Activated CD4-positive, alpha-beta memory T cell treated with anti-CD3 and anti-CD28 coated beads, Interleukin-2, amount 10 ng/mL, durations not matched to agents 7 days and 5 days (primary cell): Measurements from ENCODE around the gene CHKA. TPM values are rescaled to one million over a fixed set of nuclear protein-coding genes. Genes with fewer than 3 reads are reported as not detected.
A peak's percentile ranks its signal among the peaks of the same experiment; 100 is the strongest.

Experiments used
- CTCF ChIA-PET: fragments of 350-600 bp; sonication (Branson Sonifier 250); formaldehyde crosslinking; loops from one replicate; lab custom pipeline; 2021; ENCODE audit warnings: antibody characterized with exemption, inconsistent platforms; lab: Charles Lee
- POLR2A ChIA-PET: fragments of 350-600 bp; sonication (Branson Sonifier 250); formaldehyde crosslinking; loops from one replicate; lab custom pipeline; 2021; ENCODE audit warnings: antibody characterized with exemption; lab: Charles Lee
- DNase-seq: peaks from one replicate; pipeline ENCODE4 v3.0.0-alpha.2; 2020
- H3K27ac Mint-ChIP-seq: one replicate; pipeline ENCODE4 v1.8.0; 2021; ENCODE audit warnings: mild to moderate bottlenecking, mixed read lengths
- H3K27me3 Mint-ChIP-seq: one replicate; pipeline ENCODE4 v1.8.0; 2021; ENCODE audit warnings: mixed read lengths
- H3K36me3 Mint-ChIP-seq: one replicate; pipeline ENCODE4 v1.8.0; 2021; ENCODE audit warnings: low read depth, mixed read lengths
- H3K4me1 Mint-ChIP-seq: one replicate; pipeline ENCODE4 v1.8.0; 2021; ENCODE audit warnings: mixed read lengths
- H3K4me3 Mint-ChIP-seq: one replicate; pipeline ENCODE4 v1.8.0; 2021; ENCODE audit warnings: mild to moderate bottlenecking, mixed read lengths
- H3K9me3 Mint-ChIP-seq: one replicate; pipeline ENCODE4 v1.8.0; 2021; ENCODE audit warnings: mixed read lengths
- total RNA-seq, 2 experiments: library from RNA; stranded (reverse); gene quantifications; one replicate each; pipeline ENCODE4 v1.2.3, GENCODE V29; 2021

CHKA gene
- total RNA-seq, 2 experiments from 2014 or later, result 3.0 to 3.1 TPM

DNA sequence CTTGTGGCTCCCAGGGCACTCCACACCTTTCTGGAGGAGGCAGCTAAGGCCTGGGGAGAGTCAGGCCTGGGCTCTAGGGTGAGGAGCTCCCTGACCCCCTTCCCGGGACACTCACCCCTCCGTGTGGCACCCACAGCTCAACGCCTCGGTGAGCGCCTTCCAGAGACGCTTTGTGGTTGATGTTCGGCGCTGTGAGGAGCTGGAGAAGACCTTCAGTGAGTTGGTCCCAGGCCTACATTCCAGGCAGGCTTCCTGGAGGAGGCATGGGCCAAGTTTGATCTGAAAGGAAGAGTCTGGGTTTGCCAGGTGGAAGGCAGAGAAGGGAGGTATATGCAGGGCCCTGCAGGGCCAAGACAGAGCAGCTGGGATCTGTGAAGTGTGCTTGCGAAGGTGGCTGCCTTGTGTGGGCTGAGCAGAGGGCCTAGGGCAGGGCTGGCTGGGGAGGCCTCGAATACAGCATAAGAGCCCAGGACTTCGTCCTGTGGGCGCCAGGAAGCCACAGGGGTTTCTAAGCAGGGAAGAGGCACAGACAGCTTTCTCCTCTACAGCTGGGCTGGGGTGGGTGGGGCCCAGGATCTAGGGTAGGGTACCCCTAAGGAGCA, 79.5 kb downstream of the CHKA start:
- no peaks in the 10 kb centered on the region for H3K9me3 Mint-ChIP-seq
- H3K27ac Mint-ChIP-seq, result peak overlapping the region; percentile 44
- DNase-seq, result no peak
- ChIA-PET POLR2A (interaction anchor here (1.4 to 6.4 kb wide), 3 partner anchors 11 to 48 kb away, joined by 3 to 63 read pairs (median 8); partner anchors contain the start of gene NDUFS8), CTCF (no interaction called here)
- peak overlapping the region; percentile 33 for H3K4me3 Mint-ChIP-seq
- H3K36me3 Mint-ChIP-seq, result peaks cover 27% of the 10 kb centered on the region
- peaks cover 27% of the 10 kb centered on the region for H3K4me1 Mint-ChIP-seq
- H3K27me3 Mint-ChIP-seq, result no peaks in the 10 kb centered on the region

GRCh38 chr11:68040957-68041591, 80.1 kb downstream of the CHKA start:
- POLR2A ChIA-PET, result interaction anchor here (0.6 to 6.4 kb wide), 5 partner anchors 12 to 231 kb away, joined by 3 to 63 read pairs (median 7); partner anchors contain the start of genes C11orf24 and NDUFS8
- DNase-seq, result no peak
- H3K27me3 Mint-ChIP-seq, result no peaks in the 10 kb centered on the region

GRCh38 chr11:68040101-68040956, 80.9 kb downstream of the CHKA start:
- H3K27me3 Mint-ChIP-seq, result no peaks in the 10 kb centered on the region
- CTCF ChIA-PET, result no interaction called here
- POLR2A ChIA-PET, result interaction anchor here (0.6 to 6.4 kb wide), 4 partner anchors 11 to 232 kb away, joined by 3 to 63 read pairs (median 8); partner anchors contain the start of genes C11orf24 and NDUFS8
- H3K27ac Mint-ChIP-seq, result peak overlapping the region; percentile 91
- peaks cover 39% of the 10 kb centered on the region for H3K4me1 Mint-ChIP-seq
- no peaks in the 10 kb centered on the region for H3K9me3 Mint-ChIP-seq
- DNase-seq, result peak; percentile 62
- peak overlapping the region; percentile 89 for H3K4me3 Mint-ChIP-seq
- peaks cover 22% of the 10 kb centered on the region for H3K36me3 Mint-ChIP-seq

More at GRCh38 chr11:68040957-68041591, 80.1 kb downstream of the CHKA start:
- no peaks in the 10 kb centered on the region for H3K9me3 Mint-ChIP-seq
- peaks cover 27% of the 10 kb centered on the region for H3K36me3 Mint-ChIP-seq
- peak overlapping the region; percentile 91 for H3K27ac Mint-ChIP-seq
- H3K4me1 Mint-ChIP-seq, result peaks cover 32% of the 10 kb centered on the region
- CTCF ChIA-PET, result no interaction called here
- H3K4me3 Mint-ChIP-seq, result peak overlapping the region; percentile 89

DNA sequence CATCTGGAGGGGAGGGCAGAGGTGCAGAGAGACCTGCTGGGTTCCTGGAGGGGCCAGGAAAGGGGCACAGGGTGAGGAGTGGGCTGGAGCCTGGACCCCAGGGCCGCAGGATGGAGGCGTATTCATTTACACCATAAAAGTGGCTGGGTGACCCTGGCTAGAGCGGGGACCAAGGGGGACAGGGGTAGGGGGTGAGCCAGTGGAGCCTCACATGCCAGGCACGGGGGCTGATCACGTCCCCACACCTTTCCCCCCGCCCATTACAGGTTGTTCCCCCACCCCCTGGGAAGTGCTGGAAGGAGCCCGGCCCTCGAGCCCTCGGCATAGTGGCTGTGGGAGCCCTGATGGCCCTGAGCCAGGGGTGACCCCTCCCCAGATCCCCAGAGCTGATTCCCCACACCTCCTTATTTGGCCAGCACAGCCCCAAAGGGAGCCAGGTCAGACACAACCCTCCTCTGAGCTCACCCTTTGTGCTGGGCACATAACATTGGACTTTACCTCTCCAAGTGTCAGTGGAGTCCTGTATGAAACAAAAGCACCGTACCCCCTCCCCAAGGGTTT, 81.6 kb downstream of the CHKA start:
- H3K27ac Mint-ChIP-seq, result peak overlapping the region; percentile 91
- ChIA-PET POLR2A (interaction anchor here (0.7 to 6.4 kb wide), 3 partner anchors 10 to 233 kb away, joined by 3 to 63 read pairs (median 7); partner anchors contain the start of genes C11orf24 and NDUFS8), CTCF (interaction anchor here (0.6 to 0.8 kb wide), 2 partner anchors 58 to 167 kb away, joined by 3 read pairs; no protein-coding TSS in a partner anchor)
- peak overlapping the region; percentile 89 for H3K4me3 Mint-ChIP-seq
- peaks cover 19% of the 10 kb centered on the region for H3K36me3 Mint-ChIP-seq
- peak; percentile 25 for DNase-seq
- no peaks in the 10 kb centered on the region for H3K27me3 Mint-ChIP-seq
- peaks cover 40% of the 10 kb centered on the region for H3K4me1 Mint-ChIP-seq
- no peaks in the 10 kb centered on the region for H3K9me3 Mint-ChIP-seq

DNA sequence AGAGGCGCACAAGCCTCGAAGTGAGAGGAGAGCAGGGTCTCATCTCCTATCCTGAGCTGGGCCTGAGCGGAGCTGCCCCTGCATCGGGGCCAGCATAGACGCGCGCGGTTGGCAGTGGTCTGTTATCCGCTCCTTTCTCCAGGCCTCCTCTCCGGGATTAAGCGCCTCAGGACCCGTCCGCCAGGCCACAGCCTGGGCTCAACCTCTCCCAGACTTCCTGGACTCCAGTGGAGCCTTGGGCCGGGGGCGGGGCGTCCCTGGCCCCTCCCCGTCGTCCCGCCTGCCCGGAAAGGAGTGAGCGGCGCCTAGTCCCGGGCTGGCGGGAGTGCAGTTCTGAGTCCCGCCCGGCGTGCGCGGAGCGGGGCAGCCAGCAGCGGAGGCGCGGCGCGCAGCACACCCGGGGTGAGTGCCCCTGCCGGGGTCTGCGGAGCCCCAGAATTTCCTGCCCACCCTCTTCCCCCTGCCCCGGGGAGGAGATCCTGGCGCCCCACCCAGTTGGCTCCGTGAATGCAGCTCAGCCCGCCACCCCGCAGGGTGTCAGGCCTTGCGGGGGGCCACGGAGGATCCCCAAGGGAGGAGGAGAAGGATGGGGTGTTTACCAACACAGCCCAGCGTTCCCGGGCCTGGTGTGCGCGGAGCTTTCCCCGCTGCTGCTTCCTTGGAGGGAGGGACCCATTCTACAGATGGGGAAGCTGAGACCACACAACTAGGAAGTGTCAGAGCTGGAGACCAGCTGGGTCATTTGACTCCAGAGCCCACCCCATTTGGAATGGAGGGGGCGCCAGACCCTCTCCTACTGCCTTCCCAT, 82.3 kb downstream of the CHKA start, which contains the start of gene TCIRG1:
TSS of gene TCIRG1 (plus strand) at position 308 of the 808 bp plus-strand sequence. CDS start 2,247 bp downstream, outside the sequence.
- Mint-ChIP-seq H3K9me3 (no peaks in the 10 kb centered on the region), H3K27ac (peak within 1 kb of the TSS; percentile 97)

DNA sequence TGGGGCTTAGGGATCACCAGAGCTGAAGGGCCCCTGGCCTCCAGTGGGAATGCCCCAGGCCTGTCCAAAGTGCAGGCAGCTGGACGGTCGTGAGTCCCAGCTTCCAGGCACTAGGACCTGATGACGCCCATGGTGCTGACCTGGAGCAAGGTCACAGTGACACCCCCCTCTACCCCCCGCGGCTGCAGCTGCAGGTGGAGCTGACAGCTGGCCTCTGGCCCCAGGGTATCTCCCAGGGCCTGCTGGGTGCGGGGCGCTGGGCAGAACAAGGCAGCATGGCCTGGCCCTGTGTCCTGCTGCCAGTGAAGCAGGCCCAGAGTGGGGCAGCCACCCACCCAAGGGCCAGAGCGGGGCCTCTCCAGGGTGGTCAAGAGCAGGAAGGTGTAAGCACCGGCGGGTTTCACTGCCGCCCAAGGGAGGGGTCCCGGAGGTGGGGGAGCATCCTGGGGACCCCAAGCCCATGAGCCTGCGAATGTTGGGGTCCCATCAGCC, 82.9 kb downstream of the CHKA start:
- DNase-seq, result no peak
- Mint-ChIP-seq H3K9me3 (no peaks in the 10 kb centered on the region), H3K4me1 (peaks cover 43% of the 10 kb centered on the region), H3K4me3 (peak overlapping the region; percentile 89), H3K27me3 (no peaks in the 10 kb centered on the region), H3K36me3 (peaks cover 16% of the 10 kb centered on the region), H3K27ac (peak overlapping the region; percentile 97)
- POLR2A ChIA-PET, result interaction anchor here (1.7 to 6.4 kb wide), 3 partner anchors 9 to 234 kb away, joined by 4 to 63 read pairs (median 6); partner anchors contain the start of genes C11orf24 and NDUFS8
- CTCF ChIA-PET, result interaction anchor here (1.3 to 2.0 kb wide), 2 partner anchors 83 to 171 kb away, joined by 4 to 5 read pairs; no protein-coding TSS in a partner anchor

More for the DNA sequence above, 82.3 kb downstream of the CHKA start, which contains the start of gene TCIRG1:
- ChIA-PET CTCF (interaction anchor here (0.6 to 2.0 kb wide), 4 partner anchors 59 to 171 kb away, joined by 3 to 5 read pairs (median 4); no protein-coding TSS in a partner anchor), POLR2A (interaction anchor here (0.7 to 6.4 kb wide), 4 partner anchors 9 to 233 kb away, joined by 3 to 63 read pairs (median 6); partner anchors contain the start of genes C11orf24 and NDUFS8)
- peak; percentile 69 for DNase-seq
- peak within 1 kb of the TSS; percentile 89 for H3K4me3 Mint-ChIP-seq
- H3K4me1 Mint-ChIP-seq, result peaks cover 40% of the 10 kb centered on the region
- H3K36me3 Mint-ChIP-seq, result peaks cover 16% of the 10 kb centered on the region
- H3K27me3 Mint-ChIP-seq, result no peaks in the 10 kb centered on the region

DNA sequence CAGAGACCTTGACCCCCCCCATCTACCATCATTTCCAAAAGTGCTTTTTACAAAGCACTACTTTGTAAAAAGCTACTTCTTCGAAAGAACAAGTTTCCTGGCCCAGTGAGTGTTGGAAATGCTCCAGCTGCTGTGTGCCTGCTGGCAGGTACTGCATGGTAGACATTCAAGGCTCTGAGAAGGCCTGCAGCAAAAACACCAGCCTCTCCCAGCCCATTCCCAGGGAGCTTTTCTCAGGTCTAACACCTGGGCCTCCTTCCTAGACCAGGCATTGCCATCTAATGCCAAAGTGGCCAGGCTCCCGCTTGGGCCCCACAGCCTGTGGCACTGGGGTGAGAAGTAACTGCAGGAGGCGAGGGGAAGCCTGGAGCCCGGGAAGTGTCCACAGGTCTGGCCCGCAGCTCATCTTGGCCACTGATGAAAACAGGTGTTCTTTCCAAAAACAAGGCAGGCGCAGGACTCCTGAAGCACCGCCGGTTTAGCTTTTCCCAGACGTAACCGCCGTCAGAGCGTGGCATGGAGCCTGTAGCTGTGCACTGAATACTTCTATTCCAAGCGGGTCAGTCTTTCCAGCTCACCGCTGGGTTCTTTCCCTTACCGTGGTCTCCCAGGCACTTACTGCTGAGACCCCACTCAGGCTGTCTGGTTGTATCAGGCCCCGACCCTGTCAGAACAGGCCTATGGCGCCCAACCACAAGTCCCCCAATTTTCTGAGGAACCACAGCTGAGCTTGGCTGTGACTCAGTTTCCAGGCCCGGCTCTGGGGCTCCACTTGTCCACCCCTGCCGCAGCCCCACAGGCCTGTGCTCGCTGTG, 83.6 kb downstream of the CHKA start:
- H3K4me1 Mint-ChIP-seq, result peaks cover 43% of the 10 kb centered on the region
- peak overlapping the region; percentile 97 for H3K27ac Mint-ChIP-seq
- no peaks in the 10 kb centered on the region for H3K27me3 Mint-ChIP-seq
- CTCF ChIA-PET, result interaction anchor here (0.5 to 2.0 kb wide), 3 partner anchors 82 to 600 kb away, joined by 3 to 5 read pairs (median 4); partner anchors contain the start of gene PTPRCAP
- H3K36me3 Mint-ChIP-seq, result peaks cover 16% of the 10 kb centered on the region
- peak overlapping the region; percentile 54 for H3K4me3 Mint-ChIP-seq
- DNase-seq, result no peak
- POLR2A ChIA-PET, result interaction anchor here (0.7 to 6.4 kb wide), 5 partner anchors 8 to 234 kb away, joined by 4 to 63 read pairs (median 4); partner anchors contain the start of genes C11orf24 and NDUFS8
- no peaks in the 10 kb centered on the region for H3K9me3 Mint-ChIP-seq

DNA sequence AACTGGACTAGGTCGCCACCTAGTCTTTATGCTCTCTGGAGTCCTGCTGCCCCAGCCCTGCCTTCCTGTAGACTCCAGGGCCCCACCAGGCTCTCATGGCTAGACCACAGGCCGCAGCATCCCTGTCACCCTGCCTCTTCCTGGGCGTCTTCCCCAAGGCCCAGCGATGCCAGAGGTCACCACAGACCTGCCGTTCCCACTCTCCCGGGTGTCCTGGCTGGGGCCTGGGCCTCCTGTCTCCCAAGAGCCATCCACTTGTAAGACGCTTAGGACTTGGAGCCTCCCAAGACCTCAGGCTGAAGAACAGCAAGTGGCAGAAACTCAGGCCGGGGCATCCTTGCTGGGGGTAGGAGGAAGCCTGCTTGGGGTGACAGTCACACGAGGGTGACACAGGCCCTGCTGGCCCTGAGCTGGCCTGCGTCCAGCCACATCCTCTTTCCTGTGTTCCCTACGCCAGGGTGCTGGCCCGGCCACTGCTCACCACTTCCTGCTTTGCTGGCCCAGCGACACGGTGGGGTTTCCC, 84.4 kb downstream of the CHKA start:
- Mint-ChIP-seq H3K27ac (peak overlapping the region; percentile 97), H3K4me3 (no peak overlapping the region), H3K36me3 (peaks cover 14% of the 10 kb centered on the region), H3K4me1 (peaks cover 40% of the 10 kb centered on the region), H3K27me3 (no peaks in the 10 kb centered on the region), H3K9me3 (no peaks in the 10 kb centered on the region)
- CTCF ChIA-PET, result interaction anchor here (0.5 kb wide), 1 partner anchor 599 kb away, joined by 3 read pairs; the partner anchor contains the start of gene PTPRCAP
- POLR2A ChIA-PET, result interaction anchor here (1.2 to 2.3 kb wide), 3 partner anchors 17 to 235 kb away, joined by 4 to 6 read pairs (median 4); partner anchors contain the start of gene C11orf24
- peak; percentile 65 for DNase-seq

DNA sequence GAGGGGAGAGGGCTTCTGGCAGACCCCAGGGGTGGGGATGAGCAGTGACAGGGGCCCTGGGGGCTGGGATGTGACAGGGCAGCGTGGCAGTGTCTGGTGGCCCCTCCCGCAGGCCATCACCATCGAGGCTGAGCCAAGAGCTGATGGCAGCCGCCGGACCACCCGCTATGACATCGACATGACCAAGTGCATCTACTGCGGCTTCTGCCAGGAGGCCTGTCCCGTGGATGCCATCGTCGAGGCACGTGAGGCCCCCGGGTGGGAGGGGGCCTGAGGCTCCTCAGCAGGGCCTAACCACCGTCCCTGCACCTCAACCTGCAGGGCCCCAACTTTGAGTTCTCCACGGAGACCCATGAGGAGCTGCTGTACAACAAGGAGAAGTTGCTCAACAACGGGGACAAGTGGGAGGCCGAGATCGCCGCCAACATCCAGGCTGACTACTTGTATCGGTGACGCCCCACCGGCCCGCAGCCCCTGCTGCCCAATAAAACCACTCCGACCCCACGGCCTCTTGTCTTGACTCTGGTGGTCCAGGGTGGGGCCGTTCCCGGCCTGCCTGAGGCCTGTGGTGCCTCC, 85.0 kb downstream of the CHKA start:
- no peaks in the 10 kb centered on the region for H3K9me3 Mint-ChIP-seq
- H3K27me3 Mint-ChIP-seq, result no peaks in the 10 kb centered on the region
- H3K4me3 Mint-ChIP-seq, result no peak overlapping the region
- CTCF ChIA-PET, result no interaction called here
- peaks cover 40% of the 10 kb centered on the region for H3K4me1 Mint-ChIP-seq
- H3K36me3 Mint-ChIP-seq, result peaks cover 14% of the 10 kb centered on the region
- POLR2A ChIA-PET, result no interaction called here
- no peak for DNase-seq
- peak overlapping the region; percentile 97 for H3K27ac Mint-ChIP-seq
